ENCODE results near the gene ANKRD9. TPM values are rescaled to one million over a fixed set of nuclear protein-coding genes. Genes with fewer than 3 reads are reported as not detected.

ANKRD9 gene
- total RNA-seq, 1 donor from 2014 or later, result 22.4 TPM

DNA sequence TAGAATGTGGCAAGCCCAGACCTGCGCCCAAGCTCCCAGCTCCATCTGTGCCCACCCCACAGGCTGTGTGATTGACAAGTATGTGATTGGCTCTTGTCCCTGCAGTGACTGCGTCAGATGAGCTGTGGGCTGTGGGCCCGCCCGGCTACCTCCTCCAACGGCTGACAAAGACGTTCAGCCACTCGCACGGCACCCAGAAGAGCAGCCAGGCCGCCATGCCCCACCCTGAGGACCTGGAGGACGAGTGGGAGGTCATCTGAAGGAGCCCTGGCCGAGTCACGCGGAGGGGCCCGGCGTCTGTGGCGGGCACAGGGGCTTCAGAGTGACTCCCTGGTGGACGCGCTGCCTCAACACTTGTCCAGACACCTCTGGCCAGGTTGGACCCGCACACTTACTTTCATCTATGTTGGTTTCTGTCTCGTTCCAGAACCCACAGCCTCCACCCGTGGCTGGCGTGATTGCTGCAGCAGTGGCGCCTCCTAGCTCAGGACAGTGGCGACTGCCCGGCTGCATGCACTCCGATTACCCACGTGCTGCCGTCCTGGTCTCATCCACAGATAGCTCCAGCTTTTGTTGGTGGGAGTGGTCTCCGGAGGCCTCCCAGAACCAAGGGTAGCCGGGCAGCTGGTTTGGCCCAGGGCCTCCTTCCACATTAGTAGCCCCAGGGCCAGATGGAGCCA is 11.4 kb downstream of the ANKRD9 start:
- H3K27ac ChIP-seq, result no peak overlapping the region
- intact Hi-C loops (cut with DNase I), result no loop called here
- peaks cover 14% of the 10 kb centered on the region for H3K4me1 ChIP-seq
- H3K27me3 ChIP-seq, result no peaks in the 10 kb centered on the region
- H3K4me3 ChIP-seq, result no peak overlapping the region
- H3K36me3 ChIP-seq, result peaks cover 9% of the 10 kb centered on the region
- ATAC-seq (no peak), DNase-seq (no peak)
- TF ChIP-seq, protein P1, sequence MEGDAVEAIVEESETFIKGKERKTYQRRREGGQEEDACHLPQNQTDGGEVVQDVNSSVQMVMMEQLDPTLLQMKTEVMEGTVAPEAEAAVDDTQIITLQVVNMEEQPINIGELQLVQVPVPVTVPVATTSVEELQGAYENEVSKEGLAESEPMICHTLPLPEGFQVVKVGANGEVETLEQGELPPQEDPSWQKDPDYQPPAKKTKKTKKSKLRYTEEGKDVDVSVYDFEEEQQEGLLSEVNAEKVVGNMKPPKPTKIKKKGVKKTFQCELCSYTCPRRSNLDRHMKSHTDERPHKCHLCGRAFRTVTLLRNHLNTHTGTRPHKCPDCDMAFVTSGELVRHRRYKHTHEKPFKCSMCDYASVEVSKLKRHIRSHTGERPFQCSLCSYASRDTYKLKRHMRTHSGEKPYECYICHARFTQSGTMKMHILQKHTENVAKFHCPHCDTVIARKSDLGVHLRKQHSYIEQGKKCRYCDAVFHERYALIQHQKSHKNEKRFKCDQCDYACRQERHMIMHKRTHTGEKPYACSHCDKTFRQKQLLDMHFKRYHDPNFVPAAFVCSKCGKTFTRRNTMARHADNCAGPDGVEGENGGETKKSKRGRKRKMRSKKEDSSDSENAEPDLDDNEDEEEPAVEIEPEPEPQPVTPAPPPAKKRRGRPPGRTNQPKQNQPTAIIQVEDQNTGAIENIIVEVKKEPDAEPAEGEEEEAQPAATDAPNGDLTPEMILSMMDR (IDR thresholded peaks at IDR 0.05), result no peak
- H3K9me3 ChIP-seq, result no peaks in the 10 kb centered on the region

DNA sequence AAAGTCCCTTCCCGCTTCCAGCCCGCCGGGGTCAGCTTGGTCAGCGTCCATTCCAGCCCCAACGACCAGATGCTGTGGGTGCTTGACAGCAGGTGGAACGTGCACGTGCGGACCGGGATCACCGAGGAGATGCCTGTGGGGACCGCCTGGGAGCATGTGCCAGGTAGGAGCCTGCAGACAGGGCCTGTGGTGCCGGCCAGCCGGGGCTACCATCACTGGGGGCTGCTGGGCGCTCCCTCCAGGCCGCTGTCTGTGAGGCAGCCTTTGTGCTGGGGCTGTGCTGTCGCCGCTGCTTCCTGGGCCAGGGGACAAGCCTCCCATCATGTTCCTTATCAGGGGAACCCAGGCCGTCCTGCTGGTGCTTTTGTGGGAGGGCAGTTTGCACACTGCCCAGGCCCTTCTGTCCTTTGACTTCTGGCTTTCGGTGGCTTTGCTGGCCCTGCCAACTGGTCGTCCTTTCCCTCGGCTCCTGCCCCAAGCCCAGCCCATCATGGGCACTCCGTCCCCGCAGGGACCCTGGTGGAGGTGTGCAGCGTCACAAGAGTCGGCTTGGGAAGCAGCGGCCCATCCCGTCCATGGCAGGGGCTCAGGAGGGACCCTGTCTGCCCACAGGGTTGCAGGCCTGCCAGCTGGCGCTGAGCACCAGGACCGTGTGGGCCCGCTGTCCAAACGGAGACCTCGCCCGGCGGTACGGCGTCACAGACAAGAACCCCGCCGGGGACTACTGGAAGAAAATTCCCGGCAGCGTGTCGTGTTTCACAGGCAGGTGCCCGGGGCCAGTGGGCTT is 12.4 kb downstream of the ANKRD9 start:
- intact Hi-C loops (cut with DNase I), result no loop called here
- no peak overlapping the region for H3K27ac ChIP-seq
- H3K4me3 ChIP-seq, result no peak overlapping the region
- ATAC-seq (no peak), DNase-seq (peak; percentile 64)
- H3K27me3 ChIP-seq, result no peaks in the 10 kb centered on the region
- peaks cover 14% of the 10 kb centered on the region for H3K4me1 ChIP-seq
- TF ChIP-seq, protein P1 (IDR thresholded peaks at IDR 0.05), result no peak
- no peaks in the 10 kb centered on the region for H3K9me3 ChIP-seq
- H3K36me3 ChIP-seq, result peaks cover 9% of the 10 kb centered on the region

DNA sequence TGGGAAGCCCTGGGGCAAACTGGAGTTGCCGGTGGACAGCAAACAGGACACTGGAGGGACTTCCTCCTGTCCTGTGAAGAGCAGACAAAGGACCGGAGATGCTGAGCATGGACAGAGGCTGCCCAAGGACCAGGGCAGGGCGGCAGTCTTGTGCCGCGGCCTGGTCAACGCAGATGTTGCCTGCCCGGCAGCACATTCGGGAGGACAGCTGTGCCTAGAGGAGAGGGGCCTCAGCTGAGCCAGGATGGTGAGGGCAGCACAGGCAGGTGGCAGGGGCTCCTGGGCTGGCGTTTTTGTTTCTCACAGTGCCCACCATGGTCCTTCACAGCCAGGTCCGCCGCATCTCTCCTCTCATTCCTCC is 13.3 kb downstream of the ANKRD9 start:
- intact Hi-C loops (cut with DNase I), result no loop called here
- Histone ChIP-seq H3K9me3 (no peaks in the 10 kb centered on the region), H3K4me1 (peaks cover 14% of the 10 kb centered on the region), H3K4me3 (no peak overlapping the region), H3K27ac (no peak overlapping the region), H3K27me3 (no peaks in the 10 kb centered on the region), H3K36me3 (peaks cover 9% of the 10 kb centered on the region)
- ATAC-seq, result no peak
- TF ChIP-seq, protein P1 (IDR thresholded peaks at IDR 0.05), result no peak
- no peak for DNase-seq

DNA sequence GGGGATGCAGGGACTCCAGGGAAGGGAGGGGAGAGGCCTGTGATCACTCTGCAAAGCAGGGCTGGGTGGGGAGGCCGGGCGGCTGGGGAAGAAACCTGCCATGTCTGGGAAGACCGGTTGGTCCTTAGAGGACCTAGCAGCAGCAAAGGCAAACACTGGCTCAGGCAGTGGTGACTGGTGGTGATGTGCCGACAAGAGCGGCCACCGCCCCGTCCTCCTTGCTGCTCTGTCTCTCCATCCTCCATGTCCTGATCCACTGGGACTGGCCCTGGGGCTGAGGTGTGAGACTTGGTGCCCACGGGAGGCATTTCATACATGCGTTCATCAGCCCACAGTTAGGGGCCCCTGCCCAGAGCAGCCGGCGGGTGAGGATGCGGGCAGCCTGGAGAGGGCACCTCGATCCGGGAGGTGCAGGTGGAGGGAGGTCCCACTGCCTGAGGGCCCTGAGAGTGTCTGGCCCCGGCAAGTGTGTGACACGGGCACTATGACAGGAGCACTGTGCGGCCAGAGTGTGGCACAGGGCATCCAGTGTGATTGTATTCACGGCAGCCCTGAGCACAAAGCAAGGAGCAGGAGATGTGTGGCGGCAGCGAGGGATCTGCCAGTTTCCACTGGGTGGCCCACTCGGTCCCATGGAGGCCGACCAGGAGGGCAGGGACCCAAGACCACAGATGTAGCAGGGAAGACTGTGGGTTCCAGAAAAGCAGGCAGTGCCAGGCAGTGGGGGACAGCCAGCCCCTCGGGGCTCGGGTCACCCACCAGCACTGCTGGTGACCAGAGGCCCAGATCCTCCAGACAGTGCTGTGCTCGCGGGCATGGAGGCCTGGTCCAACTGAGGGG is 13.9 kb downstream of the ANKRD9 start:
- no peak for DNase-seq
- ATAC-seq, result no peak
- H3K9me3 ChIP-seq, result no peaks in the 10 kb centered on the region
- no peak overlapping the region for H3K4me3 ChIP-seq
- no peak overlapping the region for H3K27ac ChIP-seq
- peaks cover 9% of the 10 kb centered on the region for H3K36me3 ChIP-seq
- H3K4me1 ChIP-seq, result peaks cover 12% of the 10 kb centered on the region
- intact Hi-C loops (cut with DNase I), result no loop called here
- no peaks in the 10 kb centered on the region for H3K27me3 ChIP-seq
- TF ChIP-seq, protein P1 (IDR thresholded peaks at IDR 0.05), result no peak

DNA sequence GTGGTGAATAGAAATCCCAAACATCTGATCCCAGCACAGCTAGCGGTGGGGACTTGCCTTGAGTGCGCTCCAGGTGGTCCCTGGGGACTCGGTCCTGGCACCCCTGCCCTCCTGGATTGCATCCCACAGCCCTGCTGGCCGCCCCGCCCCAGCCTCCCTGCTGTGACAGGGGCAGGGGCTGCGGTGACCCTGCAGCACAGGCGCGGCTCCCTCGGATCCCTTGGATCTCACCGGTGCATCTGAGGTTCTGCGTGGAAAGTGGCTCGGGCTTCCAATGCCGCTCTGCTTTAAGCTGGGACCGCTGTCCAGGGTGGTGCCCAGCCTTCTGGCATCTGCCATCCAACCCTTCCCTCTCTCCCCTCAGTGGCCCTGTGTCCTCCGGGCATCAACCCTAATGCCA is 16.0 kb downstream of the ANKRD9 start:
- H3K4me1 ChIP-seq, result no peaks in the 10 kb centered on the region
- no peak overlapping the region for H3K27ac ChIP-seq
- no peaks in the 10 kb centered on the region for H3K27me3 ChIP-seq
- DNase-seq (peak; percentile 49), ATAC-seq (no peak)
- H3K9me3 ChIP-seq, result no peaks in the 10 kb centered on the region
- H3K4me3 ChIP-seq, result no peak overlapping the region
- intact Hi-C loops (cut with DNase I), result no loop called here
- TF ChIP-seq, protein P1 (IDR thresholded peaks at IDR 0.05), result no peak
- H3K36me3 ChIP-seq, result peaks cover 8% of the 10 kb centered on the region
